Measurements from ENCODE around the gene SIRPB1. TPM values are rescaled to one million over a fixed set of nuclear protein-coding genes. Genes with fewer than 3 reads are reported as not detected.
"Not testable (repeated sequence)": the region's sequence is repeated elsewhere in the genome, so short reads cannot be mapped to it uniquely, and the experiment has no call there.

Gene SIRPB1
- total RNA-seq, 1 experiment from 2014 or later, result 7.6 TPM

GRCh38 chr20:1648101-1648500, 28.3 kb upstream of the SIRPB1 start:
- ChIA-PET CTCF (no interaction called here), POLR2A (ENCODE audit: unreplicated experiment) (no interaction called here)
- Histone ChIP-seq H3K27ac (no peak overlapping the region), H3K9me3 (ENCODE audit: insufficient read depth, low read depth) (peaks cover 13% of the 10 kb centered on the region), H3F3A (ENCODE audit: insufficient read depth, low read depth) (peaks cover 13% of the 10 kb centered on the region; the same call in 1 of the 2 replicates), H4K20me1 (ENCODE audit: insufficient read depth) (no peaks in the 10 kb centered on the region), H3K4me2 (no peak overlapping the region), H3K27me3 (ENCODE audit: insufficient read depth, low read depth) (no peaks in the 10 kb centered on the region), H3K36me3 (ENCODE audit: low read depth) (no peaks in the 10 kb centered on the region), H3K4me1 (replicated peaks; ENCODE audit: insufficient read depth) (peaks cover 4% of the 10 kb centered on the region; the same call in 1 of the 2 replicates), H3K9me2 (ENCODE audit: insufficient read depth) (no peaks in the 10 kb centered on the region), H2AFZ (no peak overlapping the region), H3K4me3 (no peak overlapping the region), H3K79me2 (ENCODE audit: low read depth) (no peaks in the 10 kb centered on the region)
- no peak for DNase-seq
- intact Hi-C loops (cut with micrococcal nuclease; ENCODE audit: unreplicated experiment), result no loop called here
- TF ChIP-seq EZH2 (IDR thresholded peaks at IDR 0.05; ENCODE audit: low read depth), result no peak
- TF ChIP-seq, protein P1, sequence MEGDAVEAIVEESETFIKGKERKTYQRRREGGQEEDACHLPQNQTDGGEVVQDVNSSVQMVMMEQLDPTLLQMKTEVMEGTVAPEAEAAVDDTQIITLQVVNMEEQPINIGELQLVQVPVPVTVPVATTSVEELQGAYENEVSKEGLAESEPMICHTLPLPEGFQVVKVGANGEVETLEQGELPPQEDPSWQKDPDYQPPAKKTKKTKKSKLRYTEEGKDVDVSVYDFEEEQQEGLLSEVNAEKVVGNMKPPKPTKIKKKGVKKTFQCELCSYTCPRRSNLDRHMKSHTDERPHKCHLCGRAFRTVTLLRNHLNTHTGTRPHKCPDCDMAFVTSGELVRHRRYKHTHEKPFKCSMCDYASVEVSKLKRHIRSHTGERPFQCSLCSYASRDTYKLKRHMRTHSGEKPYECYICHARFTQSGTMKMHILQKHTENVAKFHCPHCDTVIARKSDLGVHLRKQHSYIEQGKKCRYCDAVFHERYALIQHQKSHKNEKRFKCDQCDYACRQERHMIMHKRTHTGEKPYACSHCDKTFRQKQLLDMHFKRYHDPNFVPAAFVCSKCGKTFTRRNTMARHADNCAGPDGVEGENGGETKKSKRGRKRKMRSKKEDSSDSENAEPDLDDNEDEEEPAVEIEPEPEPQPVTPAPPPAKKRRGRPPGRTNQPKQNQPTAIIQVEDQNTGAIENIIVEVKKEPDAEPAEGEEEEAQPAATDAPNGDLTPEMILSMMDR (conservative IDR thresholded peaks at IDR 0.05), result no peak
- no TSS peak for BruUV-seq (replicated peaks)

DNA sequence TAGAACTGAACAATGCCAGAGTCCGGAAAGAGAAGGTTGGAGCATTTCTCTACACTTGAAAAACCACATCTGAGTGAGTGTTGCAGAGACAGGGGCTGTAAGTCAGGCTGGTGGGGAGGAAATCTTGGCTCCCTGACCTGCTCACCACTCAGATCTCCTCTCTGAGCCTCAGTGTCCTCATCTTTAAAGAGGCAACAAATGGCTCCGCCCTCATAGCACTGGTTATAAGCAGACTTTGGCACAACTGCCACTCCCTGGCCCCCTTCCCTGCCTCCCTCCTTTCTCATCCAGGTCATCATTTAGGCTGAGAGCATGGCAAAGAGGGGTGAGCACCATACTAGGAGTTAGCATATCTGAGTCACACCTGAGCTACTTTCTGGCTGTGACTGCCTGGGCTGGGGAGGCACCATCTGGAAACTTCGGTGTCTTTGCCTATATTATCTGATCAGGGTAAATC, 27.2 kb upstream of the SIRPB1 start:
- Histone ChIP-seq H3K9me2 (ENCODE audit: insufficient read depth) (no peaks in the 10 kb centered on the region), H3K4me2 (no peak overlapping the region), H3K27me3 (ENCODE audit: insufficient read depth, low read depth) (no peaks in the 10 kb centered on the region), H3K36me3 (ENCODE audit: low read depth) (no peaks in the 10 kb centered on the region), H4K20me1 (ENCODE audit: insufficient read depth) (no peaks in the 10 kb centered on the region), H3K9me3 (ENCODE audit: insufficient read depth, low read depth) (peaks cover 13% of the 10 kb centered on the region), H2AFZ (no peak overlapping the region), H3K27ac (no peak overlapping the region), H3K4me3 (no peak overlapping the region), H3F3A (ENCODE audit: insufficient read depth, low read depth) (peaks cover 14% of the 10 kb centered on the region; the same call in 1 of the 2 replicates), H3K4me1 (replicated peaks; ENCODE audit: insufficient read depth) (peaks cover 9% of the 10 kb centered on the region; the same call in 1 of the 2 replicates), H3K79me2 (ENCODE audit: low read depth) (no peaks in the 10 kb centered on the region)
- intact Hi-C loops (cut with micrococcal nuclease; ENCODE audit: unreplicated experiment), result no loop called here
- POLR2A ChIA-PET (ENCODE audit: unreplicated experiment), result no interaction called here
- no peak for DNase-seq
- BruUV-seq (replicated peaks), result no TSS peak
- CTCF ChIA-PET, result no interaction called here
- TF ChIP-seq, protein P1 (conservative IDR thresholded peaks at IDR 0.05), result no peak
- TF ChIP-seq EZH2 (IDR thresholded peaks at IDR 0.05; ENCODE audit: low read depth), result no peak

GRCh38 chr20:1644101-1644962, 24.5 kb upstream of the SIRPB1 start:
- CTCF ChIA-PET, result no interaction called here
- Histone ChIP-seq H3K27me3 (ENCODE audit: insufficient read depth, low read depth) (no peaks in the 10 kb centered on the region), H2AFZ (no peak overlapping the region), H3K36me3 (ENCODE audit: low read depth) (no peaks in the 10 kb centered on the region), H3K4me1 (replicated peaks; ENCODE audit: insufficient read depth) (peaks cover 9% of the 10 kb centered on the region; the same call in 1 of the 2 replicates), H3K4me2 (no peak overlapping the region), H3F3A (ENCODE audit: insufficient read depth, low read depth) (peaks cover 5% of the 10 kb centered on the region; the same call in 1 of the 2 replicates), H3K4me3 (no peak overlapping the region), H3K9me2 (ENCODE audit: insufficient read depth) (no peaks in the 10 kb centered on the region), H3K79me2 (ENCODE audit: low read depth) (no peaks in the 10 kb centered on the region), H3K27ac (no peak overlapping the region), H3K9me3 (ENCODE audit: insufficient read depth, low read depth) (peaks cover 6% of the 10 kb centered on the region; the same call in 1 of the 2 replicates), H4K20me1 (ENCODE audit: insufficient read depth) (no peaks in the 10 kb centered on the region)
- BruUV-seq (replicated peaks), result no TSS peak
- POLR2A ChIA-PET (ENCODE audit: unreplicated experiment), result no interaction called here
- no peak for DNase-seq
- intact Hi-C loops (cut with micrococcal nuclease; ENCODE audit: unreplicated experiment), result no loop called here
- TF ChIP-seq, protein P1 (conservative IDR thresholded peaks at IDR 0.05), result no peak
- TF ChIP-seq EZH2 (IDR thresholded peaks at IDR 0.05; ENCODE audit: low read depth), result no peak

DNA sequence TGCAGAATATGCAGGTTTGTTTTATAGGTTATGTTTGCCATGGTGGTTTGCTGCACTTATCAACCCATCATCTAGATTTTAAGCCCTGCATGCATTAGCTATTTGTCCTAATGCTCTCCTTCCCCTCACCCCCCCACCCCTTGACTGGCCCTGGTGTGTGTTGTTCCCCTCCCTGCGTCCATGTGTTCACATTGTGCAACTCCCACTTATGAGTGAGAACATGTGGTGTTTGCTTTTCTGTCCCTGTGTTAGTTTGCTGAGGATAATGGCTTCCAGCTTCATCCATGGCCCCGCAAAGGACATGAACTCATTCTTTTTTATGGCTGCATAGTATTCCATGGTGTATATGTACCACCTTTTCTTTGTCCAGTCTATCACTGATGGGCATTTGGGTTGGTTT, 18.8 kb upstream of the SIRPB1 start:
- POLR2A ChIA-PET (ENCODE audit: unreplicated experiment); H3K9me2 ChIP-seq (ENCODE audit: insufficient read depth); H3K27me3 ChIP-seq (ENCODE audit: insufficient read depth, low read depth); H3K27ac ChIP-seq; H3F3A ChIP-seq (ENCODE audit: insufficient read depth, low read depth); H3K4me3 ChIP-seq; H3K79me2 ChIP-seq (ENCODE audit: low read depth); H2AFZ ChIP-seq; BruUV-seq (replicated peaks); H3K4me2 ChIP-seq; H4K20me1 ChIP-seq (ENCODE audit: insufficient read depth); H3K36me3 ChIP-seq (ENCODE audit: low read depth); DNase-seq; intact Hi-C loops (cut with micrococcal nuclease; ENCODE audit: unreplicated experiment): not testable (repeated sequence)
- H3K9me3 ChIP-seq (ENCODE audit: insufficient read depth, low read depth), result peaks cover 11% of the 10 kb centered on the region
- H3K4me1 ChIP-seq (replicated peaks; ENCODE audit: insufficient read depth), result peaks cover 16% of the 10 kb centered on the region
- CTCF ChIA-PET, result interaction anchor here (0.6 kb wide), 1 partner anchor 136 kb away, joined by 3 read pairs; no protein-coding TSS in a partner anchor

Measured in PC-9 (cell line).